ENCODE data around the gene LRCH1.

The LRCH1 gene

GRCh38 chr13:46561691-46562090, 8.7 kb downstream of the LRCH1 start:
- DNase-seq (ENCODE audit: low read depth in 2 of 2): no peak

- no peak for DNase-seq (ENCODE audit: low read depth in 2 of 2)
Observed at GRCh38 chr13:46562152-46562551, 9.2 kb downstream of the LRCH1 start.

- DNase-seq (ENCODE audit: low read depth in 2 of 2): no peak
Observed at GRCh38 chr13:46562581-46562980, 9.6 kb downstream of the LRCH1 start.

GRCh38 chr13:46565808-46566750, 13.1 kb downstream of the LRCH1 start:
- no peak for DNase-seq (ENCODE audit: low read depth in 2 of 2)

GRCh38 chr13:46567671-46568070, 14.7 kb downstream of the LRCH1 start:
- no peak for DNase-seq (ENCODE audit: low read depth in 2 of 2)

- no peak for DNase-seq (ENCODE audit: low read depth in 2 of 2)
Observed at GRCh38 chr13:46569456-46569855, 16.5 kb downstream of the LRCH1 start.

DNA sequence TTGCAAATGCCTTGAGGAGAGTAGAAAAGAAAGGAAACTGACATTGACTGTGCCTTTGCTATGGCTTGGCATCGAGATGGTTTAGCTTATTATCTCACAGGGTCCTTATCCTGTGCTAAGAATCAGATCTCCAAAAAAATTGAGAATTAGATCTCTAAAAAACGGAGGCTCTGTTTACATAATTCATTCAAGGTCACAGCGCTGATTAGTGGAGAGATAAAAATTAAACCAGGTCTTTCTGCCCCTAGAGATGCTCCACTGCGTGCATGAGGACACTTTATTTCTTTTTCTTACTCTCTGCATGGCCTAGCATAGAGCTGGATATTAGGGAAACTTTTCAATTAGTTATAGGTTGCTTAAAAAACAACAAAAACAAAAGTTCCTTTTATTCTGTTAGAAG, 17.3 kb downstream of the LRCH1 start:
- no peak for DNase-seq (ENCODE audit: low read depth in 2 of 2)

- no peak for DNase-seq (ENCODE audit: low read depth in 2 of 2)
Observed at GRCh38 chr13:46571189-46571908, 18.4 kb downstream of the LRCH1 start.

GRCh38 chr13:46571909-46572595, 19.1 kb downstream of the LRCH1 start:
- DNase-seq (ENCODE audit: low read depth in 2 of 2): no peak

GRCh38 chr13:46572752-46573431, 19.9 kb downstream of the LRCH1 start:
- no peak for DNase-seq (ENCODE audit: low read depth in 2 of 2)

DNA sequence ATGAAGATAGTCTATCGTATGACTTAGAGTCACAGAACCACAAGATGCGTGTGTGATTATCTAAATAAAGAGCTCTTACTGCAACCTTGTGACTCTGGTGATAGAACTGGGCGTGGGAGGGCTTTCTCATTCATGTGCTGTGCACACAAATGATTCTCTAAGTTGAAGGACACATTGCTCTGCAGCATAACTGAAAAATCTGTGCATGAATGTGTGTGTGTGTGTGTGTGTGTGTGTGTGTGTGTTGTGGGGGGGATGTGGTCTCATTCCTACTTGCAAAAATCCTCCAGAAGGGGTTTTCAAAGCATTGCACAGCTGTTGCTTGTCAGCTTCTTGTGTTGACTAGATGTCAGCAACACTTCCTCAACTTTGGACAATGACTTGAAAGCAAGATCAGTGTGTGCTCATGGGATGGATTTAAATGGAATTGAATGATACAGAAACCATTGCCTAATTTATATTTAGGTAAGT, 22.4 kb downstream of the LRCH1 start:
- DNase-seq (ENCODE audit: low read depth in 2 of 2): no peak

DNA sequence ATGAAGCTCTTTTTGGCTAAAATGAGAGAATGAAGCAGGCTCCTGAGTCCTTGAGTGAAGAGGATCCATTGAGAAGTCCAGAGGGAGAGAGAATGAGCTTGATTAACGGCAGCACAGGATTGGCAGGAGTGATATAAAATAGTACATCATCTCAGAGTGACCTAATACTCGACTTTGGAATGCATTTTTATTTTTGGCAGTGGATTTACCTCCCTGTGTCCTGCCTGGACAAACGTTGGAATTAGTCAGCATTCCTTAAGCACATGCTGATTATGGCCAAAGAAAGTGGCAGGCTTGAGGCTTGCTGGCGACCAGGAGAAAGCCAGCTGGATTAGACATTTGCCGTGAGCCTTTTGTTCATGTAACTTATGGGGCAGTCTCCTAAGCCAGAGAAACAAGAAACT, 22.9 kb downstream of the LRCH1 start:
- DNase-seq (ENCODE audit: low read depth in 2 of 2): no peak

DNA sequence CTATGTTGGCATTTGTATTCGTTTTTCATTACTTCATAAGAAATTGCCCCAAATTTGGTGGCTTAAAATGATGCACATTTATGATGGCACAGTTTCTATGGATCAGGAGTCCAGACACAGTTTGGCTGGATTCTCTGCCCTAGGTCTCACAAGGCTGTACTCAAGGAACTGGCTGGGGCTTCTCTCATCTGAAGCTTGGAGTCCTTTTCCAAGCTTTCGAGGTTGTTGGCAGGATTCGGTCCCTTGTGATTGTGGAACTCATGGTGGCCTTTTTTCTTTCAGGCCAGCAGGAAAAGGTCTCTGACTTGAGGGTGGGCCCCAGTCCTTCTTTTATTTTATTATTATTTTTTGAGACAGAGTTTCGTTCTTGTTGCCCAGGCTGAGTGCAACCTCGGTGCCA, 23.8 kb downstream of the LRCH1 start:
- no peak for DNase-seq (ENCODE audit: low read depth in 2 of 2)

GRCh38 chr13:46577696-46578589, 25.0 kb downstream of the LRCH1 start:
- no peak for DNase-seq (ENCODE audit: low read depth in 2 of 2)

DNA sequence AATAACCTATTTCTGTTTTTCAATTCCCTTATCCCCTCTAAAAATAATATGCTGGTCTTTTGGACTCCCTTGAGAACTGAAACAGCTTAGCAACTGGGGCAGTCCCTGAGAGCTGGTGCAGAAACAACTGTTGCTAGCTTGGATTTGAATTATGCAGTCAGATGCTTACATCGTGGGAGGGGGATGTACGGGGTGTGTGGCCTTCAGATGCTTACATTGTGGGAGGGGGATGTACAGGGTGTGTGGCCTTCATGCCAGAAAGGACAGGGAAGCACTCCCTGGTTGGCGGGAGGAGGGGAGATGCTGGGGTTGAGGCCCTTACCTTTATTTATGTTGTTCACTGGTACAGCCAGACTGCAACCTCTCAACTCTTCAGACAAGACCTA, 25.6 kb downstream of the LRCH1 start:
- DNase-seq (ENCODE audit: low read depth in 2 of 2): no peak

GRCh38 chr13:46580362-46580839, 27.4 kb downstream of the LRCH1 start:
- DNase-seq (ENCODE audit: low read depth in 2 of 2): no peak

DNA sequence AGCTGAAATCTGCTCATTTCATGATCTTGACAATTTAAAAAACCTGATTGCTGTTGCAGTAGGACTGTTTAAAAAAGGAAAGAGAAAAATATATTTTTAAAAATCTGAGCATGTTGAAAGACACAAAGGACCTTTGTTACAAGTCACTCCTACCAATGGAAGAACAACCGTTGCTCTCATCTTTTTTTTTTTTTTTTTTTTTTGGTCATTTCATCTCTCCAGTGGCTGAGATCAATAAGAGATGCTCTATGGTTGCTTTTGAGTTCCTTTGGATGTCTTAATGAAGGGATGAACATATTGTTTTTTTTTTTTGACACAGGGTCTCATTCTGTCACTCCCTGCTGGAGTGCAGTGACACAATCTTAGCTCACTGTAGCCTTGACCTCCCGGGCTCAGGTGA, 29.2 kb downstream of the LRCH1 start:
- no peak for DNase-seq (ENCODE audit: low read depth in 2 of 2)

- DNase-seq (ENCODE audit: low read depth in 2 of 2): no peak
Observed at GRCh38 chr13:46586751-46587514, 34.0 kb downstream of the LRCH1 start.

DNA sequence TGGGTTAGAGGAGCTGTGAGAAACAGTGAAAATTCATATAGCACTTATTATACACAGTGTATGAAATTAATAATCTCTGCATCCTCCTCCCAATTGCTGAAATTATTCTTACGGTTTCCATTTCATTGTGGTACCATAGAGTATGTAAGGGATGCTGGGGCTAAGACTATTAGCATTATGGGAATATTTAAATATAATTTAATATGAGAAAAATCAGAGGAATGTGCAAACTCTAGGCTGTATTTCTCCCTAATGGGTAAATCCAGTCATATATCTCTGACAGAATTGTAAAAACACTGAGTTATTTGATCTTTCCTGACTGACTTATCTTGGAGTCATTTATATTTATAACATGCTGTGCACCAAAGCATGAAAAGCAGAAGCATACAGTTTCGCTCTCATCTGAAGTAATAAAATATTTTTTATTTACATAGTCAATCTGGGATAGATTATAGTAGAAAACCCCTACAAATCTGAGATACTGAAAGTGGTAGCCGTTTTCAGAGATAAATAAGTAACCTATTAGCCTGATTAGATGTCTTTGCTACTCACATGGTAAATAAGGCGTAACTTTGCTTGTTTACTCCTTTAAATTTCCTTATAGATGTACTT, 34.9 kb downstream of the LRCH1 start:
- DNase-seq (ENCODE audit: low read depth in 2 of 2): no peak

All from stimulated activated CD8-positive, alpha-beta memory T cell treated with anti-CD3 and anti-CD28 coated beads, Interleukin-7, amount 100 ng/mL, for 4 hours (primary cell).